ENCODE data around the gene FOXK2.

FOXK2 gene

DNA sequence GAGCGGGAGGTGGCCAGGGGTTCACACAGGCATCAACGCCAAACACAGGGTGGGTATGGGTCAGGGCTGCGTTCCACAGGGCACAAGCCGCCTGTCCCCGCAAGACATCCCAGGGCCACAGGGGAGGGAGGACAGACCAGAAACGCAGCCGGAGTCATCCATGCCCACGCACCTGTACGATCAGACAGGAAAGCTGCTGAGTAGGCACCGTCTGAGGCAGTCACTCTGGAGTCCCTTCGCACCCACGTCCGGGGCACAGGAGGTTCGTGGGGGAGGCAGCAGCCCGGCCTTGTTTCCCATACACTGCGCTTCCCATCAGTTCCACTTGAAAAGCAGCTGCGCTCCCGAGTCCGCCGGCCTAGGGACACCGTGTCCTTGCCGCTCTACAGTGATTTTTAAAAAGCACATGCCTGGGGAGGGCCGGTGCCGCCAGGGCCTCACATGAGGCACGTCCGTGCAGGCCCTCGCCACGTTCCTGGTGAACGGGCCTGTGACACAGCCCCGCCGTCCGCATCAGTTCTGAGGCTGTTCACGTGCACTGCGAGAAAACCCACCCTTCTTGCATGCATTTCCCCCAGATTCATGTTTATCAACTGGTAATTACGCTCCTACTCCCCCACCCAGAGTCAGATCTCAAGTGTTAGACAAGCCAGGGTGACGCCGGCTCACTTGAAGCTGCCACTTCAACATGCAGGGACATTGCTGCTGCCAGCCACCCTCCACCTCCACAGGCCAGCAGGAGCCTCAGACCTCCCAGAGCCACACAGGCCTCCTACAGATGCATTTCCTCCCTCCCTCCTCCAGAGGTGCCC is 94.0 kb downstream of the FOXK2 start:
- TF ChIP-seq CTCF (IDR thresholded peaks at IDR 0.05) = no peak
- DNase-seq (ENCODE audit: low spot score) = no peak
- Histone ChIP-seq H3K27ac (no peak overlapping the region), H3K4me3 (no peak overlapping the region)

GRCh38 chr17:82614095-82614631 is 94.6 kb downstream of the FOXK2 start:
- no peak for DNase-seq (ENCODE audit: low spot score)
- H3K4me3 ChIP-seq = no peak overlapping the region
- no peak overlapping the region for H3K27ac ChIP-seq
- no peak for TF ChIP-seq CTCF (IDR thresholded peaks at IDR 0.05)

DNA sequence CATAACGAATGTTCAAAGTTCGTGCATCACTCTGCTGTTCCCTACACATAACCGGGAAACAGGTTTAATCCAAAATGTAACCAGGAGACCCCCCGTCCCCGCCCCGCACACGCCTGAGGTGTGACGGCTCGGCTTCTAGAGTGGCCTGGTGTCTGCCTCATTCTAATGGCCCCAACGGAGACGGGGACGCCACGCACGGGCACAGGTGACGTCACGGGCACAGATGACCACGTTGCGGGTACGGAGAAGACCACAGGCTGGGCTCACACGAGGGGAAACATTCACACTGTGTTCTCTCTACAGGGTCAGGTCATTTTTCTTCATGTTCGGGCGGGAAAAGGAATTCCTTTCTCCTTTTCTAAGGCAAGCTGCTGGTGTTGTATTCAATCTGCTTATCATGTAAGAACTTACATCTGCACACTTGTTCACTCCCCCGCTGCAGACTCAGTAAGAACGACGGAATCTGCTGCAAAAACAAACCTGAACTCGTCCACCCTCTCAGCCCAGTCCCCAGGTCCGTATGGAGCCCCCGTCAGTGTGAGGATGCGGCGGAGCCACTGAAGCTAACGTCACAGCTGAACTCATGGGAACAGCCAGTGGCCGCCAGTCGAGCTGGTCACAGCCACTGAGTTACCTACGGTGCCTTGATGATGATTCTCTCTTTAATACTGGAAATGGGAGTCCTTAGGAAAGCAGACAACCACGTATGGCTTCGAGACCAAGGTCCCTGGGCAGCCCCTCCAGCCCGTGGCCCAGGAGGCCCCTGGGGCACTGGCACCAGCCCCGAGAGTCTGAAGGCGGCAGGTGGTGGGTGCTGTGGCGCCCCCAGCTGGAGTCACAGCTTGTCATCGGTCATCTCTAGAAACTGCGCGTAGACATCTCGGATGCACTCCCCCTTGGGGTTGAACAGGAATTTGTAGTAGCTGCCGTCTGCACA is 95.8 kb downstream of the FOXK2 start:
- DNase-seq (ENCODE audit: low spot score) = no peak
- no peak overlapping the region for H3K27ac ChIP-seq
- TF ChIP-seq CTCF (IDR thresholded peaks at IDR 0.05) = no peak
- H3K4me3 ChIP-seq = no peak overlapping the region

- TF ChIP-seq CTCF (IDR thresholded peaks at IDR 0.05) = no peak
- DNase-seq (ENCODE audit: low spot score) = no peak
- no peak overlapping the region for H3K4me3 ChIP-seq
- no peak overlapping the region for H3K27ac ChIP-seq
Measured at GRCh38 chr17:82616021-82616711, 96.6 kb downstream of the FOXK2 start.

GRCh38 chr17:82619211-82619610 is 99.7 kb downstream of the FOXK2 start:
- Histone ChIP-seq H3K27ac (no peak overlapping the region), H3K4me3 (no peak overlapping the region)
- DNase-seq (ENCODE audit: low spot score) = no peak
- TF ChIP-seq CTCF (IDR thresholded peaks at IDR 0.05) = no peak

DNA sequence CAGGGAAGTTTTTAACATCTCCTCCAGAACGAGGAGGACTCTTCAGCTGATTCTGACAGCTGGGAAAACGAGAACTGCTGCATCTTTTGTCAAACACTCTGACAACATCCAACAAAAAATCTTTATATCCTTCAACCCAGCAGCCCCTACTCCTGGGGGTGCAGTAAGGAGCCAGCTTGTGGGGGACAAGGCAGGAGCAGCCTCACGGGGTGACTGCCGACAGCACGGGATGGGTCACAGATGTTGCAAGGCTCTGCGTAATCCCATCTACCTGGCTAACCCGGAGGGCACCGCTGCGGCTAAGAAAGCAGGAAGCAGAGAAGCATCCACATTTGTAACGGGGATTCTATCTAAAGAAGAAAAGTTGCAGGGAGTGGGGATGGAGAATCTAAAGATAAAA is 100.1 kb downstream of the FOXK2 start:
- TF ChIP-seq CTCF (IDR thresholded peaks at IDR 0.05) = no peak
- H3K4me3 ChIP-seq = no peak overlapping the region
- DNase-seq (ENCODE audit: low spot score) = no peak
- no peak overlapping the region for H3K27ac ChIP-seq
